Epidermal melanocyte (primary cell): Measurements from ENCODE around the gene ELMO1.

Experiments used
- DNase-seq: peaks from one replicate; pipeline ENCODE4 v3.0.0; 2011; ENCODE audit warnings: low spot score; ENCODE audit not compliant: insufficient read length

Gene ELMO1

DNA sequence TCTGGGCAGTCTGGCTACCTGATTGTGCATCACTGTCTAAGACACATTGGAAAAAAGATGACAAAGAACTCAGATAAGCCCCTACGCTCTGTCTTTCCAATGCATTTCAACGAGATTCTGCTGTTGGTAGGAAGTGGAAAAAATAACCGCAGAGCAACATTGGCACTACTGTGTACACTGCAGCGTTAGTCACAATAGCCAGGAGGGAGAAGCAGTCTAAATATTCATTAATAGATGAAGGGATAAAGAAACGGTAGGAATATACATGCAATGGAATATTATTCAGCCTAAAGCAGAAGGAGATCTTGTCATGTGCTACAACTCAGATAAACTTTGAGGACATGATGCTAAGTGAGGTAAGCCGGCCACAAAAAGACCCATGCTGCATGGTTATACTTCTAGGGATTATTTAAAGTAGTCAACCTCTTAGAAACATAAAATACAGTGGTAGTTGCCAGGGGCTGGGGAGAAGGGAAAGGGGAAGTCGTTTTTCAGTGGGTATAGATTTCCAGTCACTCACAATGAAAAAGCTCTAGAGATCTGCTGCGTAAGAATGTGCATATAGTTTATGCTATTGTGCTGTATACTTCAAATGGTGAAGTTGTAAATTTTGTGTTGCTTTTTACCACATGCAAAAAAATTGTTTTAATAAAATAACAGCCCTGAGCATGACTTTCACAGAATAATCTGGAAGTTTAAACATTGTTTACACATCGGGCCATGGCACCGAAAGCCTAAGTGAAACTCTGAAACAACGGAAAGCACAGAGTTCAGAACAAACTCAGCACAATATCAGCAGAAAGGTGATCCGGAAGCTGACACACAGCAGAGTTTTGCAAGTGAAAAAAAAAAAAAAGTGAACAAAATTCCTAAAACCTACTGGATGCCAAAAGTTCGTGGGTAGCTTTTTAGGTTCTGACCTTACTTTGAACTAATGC, 40.1 kb downstream of the ELMO1 start:
- DNase-seq, result no peak

GRCh38 chr7:37405603-37406122, 43.0 kb downstream of the ELMO1 start:
- no peak for DNase-seq

DNA sequence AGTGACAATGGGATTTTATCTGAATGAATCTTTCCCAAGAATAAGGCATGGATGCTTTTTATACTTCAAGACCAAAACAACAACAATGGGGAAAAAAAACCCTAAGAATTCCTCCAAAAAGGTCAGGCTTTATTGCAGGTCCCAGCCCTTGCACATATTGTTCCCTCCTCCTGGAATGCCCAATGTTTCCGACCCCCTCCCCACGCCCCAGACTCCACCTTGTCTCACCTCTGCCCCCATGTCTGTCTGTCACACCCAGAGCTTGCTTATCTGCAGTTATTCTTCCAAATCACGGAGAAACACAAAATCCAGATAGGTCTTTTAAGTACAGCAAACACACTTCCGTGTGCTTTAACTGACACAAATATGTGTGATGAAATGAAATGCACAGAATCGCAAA, 43.5 kb downstream of the ELMO1 start:
- no peak for DNase-seq

DNA sequence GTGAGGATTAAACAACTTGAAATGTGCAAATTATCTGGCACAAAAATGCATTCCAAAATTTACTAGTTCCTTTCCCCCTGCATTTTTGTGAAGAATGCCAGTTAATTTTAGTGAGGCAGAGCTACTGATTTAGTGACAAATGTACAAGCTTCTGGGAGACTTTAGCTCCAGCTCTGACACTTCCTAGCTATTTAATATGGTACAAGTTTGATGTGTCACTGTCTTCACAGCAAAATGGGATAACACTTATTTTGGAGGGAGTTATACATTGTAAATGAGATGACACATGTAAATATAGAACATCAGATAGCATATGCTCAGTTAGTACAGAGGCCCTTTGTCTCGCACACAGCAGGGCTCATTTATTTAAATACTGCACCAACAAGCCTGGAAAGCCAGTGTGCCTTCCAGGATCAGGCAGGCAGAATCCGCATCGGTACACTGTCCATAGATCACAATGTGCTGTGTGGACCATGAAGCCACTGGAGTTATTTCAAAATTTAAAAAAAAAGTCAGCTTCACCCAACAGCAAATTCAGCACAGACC, 48.7 kb downstream of the ELMO1 start:
- DNase-seq, result no peak

GRCh38 chr7:37398403-37398802, 50.3 kb downstream of the ELMO1 start:
- DNase-seq, result no peak

DNA sequence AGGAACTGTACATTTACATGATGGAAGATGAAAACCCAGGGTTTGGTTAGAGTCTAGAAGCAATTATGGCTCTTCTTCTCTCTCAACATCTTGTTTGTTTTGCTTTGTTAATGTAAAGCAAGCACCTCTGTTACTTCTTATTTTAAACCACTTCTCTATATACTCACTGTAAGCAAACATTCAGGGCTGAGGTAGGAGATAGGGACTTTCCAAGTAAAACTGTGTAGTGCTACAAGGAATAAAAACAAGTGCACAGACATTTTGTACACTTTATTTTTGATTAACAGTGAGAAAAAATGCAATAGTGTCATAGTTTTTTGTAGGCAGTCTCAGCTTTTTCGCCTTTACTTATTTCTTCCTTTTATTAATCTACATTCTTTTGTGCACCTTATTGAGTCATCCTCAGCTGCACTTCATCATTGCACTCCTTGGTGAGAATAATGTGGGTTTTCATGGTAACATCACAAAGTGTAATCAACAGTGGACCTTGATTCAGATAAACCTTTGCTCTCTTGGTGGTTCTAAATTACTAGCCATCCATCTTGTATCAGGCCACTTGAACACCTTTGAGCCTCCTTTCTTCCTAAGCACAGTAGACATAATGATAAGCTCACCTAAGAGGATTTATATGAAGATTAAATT, 52.9 kb downstream of the ELMO1 start:
- no peak for DNase-seq

- no peak for DNase-seq
Observed at GRCh38 chr7:37394158-37394557, 54.5 kb downstream of the ELMO1 start.

- no peak for DNase-seq
Observed at GRCh38 chr7:37393476-37393875, 55.2 kb downstream of the ELMO1 start.

DNA sequence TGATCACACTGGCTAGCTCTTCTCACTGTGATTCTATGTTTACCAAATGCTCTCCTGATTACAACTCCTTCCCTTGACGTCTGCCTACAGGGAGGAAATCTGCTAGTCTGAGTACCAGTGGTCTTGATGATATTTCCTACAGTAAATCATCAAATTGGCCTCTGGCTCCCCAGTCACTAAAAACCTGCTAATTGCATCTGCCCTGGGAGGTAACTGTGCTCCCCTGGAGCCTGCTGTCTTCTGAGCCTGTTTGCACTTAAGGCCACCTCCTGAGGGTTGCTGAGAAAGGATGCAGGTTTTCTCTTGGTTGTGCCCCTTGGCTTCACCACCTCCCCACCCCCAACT, 56.0 kb downstream of the ELMO1 start:
- no peak for DNase-seq

DNA sequence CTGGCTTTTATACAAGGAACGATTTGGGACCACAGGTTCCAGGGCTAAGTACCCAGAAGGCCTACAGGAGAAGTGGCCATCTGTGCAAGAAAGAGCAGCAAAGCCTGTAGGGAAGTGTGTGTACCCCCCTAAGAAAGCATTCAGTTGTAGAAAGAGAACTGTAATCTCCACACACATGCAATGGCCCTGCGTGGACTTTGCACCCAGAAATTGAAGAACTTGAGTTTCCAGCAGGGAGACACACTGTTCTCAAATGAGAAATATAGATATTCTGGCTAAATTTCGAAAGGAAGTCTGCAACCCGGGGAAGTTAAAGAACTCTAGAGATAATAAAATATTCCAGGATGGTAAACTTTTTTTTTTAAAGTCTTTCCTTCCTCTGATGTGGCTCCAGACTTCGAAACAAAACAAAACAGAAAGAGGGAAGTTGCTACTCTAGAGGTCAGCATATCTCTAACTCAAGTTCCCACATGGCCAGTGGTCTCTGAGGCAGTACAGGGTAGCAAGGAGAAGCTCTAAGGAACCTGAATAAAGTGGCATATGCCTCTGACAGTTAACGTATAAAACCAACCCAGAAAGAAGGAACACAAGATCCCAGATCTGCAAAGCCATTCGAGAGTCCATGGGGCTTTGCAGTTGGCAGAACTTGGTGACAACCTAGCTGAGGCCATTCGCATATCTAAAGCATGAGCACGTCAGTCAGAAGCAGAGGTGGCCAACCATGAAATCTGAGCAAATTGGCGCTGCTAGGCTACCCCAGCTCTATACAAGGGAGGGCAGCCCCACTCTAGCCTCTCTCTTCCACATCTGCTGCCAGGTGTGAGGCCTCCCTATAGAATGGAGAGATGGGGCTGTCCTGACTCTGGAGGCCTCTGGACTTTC, 56.6 kb downstream of the ELMO1 start:
- DNase-seq, result no peak

- DNase-seq, result no peak
Observed at GRCh38 chr7:37390114-37390513, 58.5 kb downstream of the ELMO1 start.

DNA sequence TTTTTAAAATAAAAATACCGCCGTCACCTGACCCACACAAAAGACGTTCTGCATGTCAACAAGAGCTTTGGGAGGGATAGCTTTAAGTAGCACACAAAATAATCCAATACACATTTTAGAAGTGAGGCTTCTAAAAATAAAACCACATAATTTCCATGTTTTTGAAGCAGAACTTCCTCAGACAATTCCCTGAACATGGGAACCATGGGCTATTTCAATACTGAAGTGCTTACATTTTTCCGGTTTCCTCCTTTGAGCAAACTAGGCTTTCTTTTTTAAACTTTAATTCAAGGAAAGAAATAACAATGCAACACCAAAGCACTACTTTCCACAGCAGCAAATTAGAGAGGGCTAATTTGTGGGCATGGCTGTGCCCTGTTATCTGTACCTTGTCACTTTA, 59.9 kb downstream of the ELMO1 start:
- DNase-seq, result no peak

- DNase-seq, result no peak
Observed at GRCh38 chr7:37385787-37386186, 62.9 kb downstream of the ELMO1 start.

DNA sequence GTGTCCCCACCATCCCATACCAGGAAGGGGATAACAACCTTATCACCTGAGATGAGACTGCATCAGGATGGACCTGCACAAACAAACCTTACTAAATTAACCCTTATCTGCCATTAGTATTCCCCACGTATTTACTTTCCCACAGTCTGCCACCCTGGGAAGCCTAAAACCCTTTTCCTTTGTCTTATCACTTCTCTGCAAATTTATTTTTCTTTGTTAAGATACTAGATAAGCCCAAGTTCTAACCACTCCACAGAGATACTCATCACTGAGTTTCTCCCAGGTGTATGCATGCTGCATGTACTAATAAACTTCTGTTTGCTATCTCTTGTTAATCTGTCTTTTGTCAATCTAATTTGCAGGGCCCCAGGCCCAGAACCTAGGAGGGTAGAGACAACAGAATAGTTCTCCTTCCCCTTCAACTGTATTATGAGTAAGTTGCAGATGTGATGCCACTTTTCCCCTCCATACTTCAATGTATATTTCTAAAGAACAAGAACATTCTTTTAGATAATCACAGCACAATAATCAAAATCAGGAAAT, 66.0 kb downstream of the ELMO1 start:
- DNase-seq, result no peak

- no peak for DNase-seq
Observed at GRCh38 chr7:37380831-37381230, 67.8 kb downstream of the ELMO1 start.

DNA sequence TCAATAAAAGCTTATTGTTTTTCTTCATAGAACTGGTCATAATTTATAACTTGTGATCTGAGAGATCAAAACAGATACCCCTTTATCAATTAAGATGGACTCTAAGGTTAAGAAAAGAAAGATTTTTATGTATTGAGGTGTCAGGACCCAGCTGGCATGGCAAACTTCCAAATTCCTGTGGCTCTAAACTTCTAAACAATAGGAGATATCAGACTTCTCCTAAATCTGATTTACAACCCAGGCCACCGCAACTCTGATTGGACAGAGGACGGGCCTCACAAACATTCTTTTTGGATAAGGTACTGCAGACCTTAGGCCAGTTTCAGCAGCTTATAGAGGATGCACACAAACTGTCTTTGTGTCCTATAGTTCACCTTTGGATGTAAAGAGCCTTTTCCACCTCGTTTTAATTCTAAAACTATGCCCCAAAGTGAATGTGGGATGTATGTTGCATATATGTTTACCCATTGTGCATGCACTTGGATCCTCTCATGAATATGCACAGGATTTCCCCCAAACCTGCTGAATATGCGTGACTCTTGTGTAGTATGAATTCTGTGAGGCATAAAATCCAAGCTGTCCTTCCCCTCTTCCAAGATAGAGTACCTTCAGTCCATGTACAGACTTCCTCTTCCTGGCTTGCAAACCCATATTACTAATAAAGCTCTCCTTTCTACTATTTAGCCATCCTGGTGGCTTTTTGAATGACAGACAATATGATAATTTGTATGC, 69.0 kb downstream of the ELMO1 start:
- DNase-seq, result no peak

- no peak for DNase-seq
Observed at GRCh38 chr7:37377231-37377630, 71.4 kb downstream of the ELMO1 start.

- no peak for DNase-seq
Observed at GRCh38 chr7:37376386-37376785, 72.3 kb downstream of the ELMO1 start.

GRCh38 chr7:37372750-37373149, 75.9 kb downstream of the ELMO1 start:
- DNase-seq, result no peak

GRCh38 chr7:37371755-37372154, 76.9 kb downstream of the ELMO1 start:
- no peak for DNase-seq
